HL-60 (cell line): ENCODE results near the gene DCTN1.
A peak's percentile ranks its signal among the peaks of the same experiment; 100 is the strongest.

Experiments
- DNase-seq, 2 experiments: peaks; one replicate each; pipeline ENCODE4 v3.0.0-alpha.2; 2010 to 2020; ENCODE audit warnings: low read depth in 1 of 2, low spot score in 1 of 2
- H3K27ac ChIP-seq: fragments of 250-450 bp; sonication (Bioruptor Pico); replicated peaks from 2 replicates; pipeline ENCODE4 v1.5.1; 2020; ENCODE audit warnings: mild to moderate bottlenecking, moderate library complexity
- H3K27me3 ChIP-seq: fragments of 250-450 bp; sonication (Bioruptor Pico); 2 replicates; pipeline ENCODE4 v1.5.1; 2021; ENCODE audit warnings: mild to moderate bottlenecking, moderate library complexity; ENCODE audit not compliant: insufficient read depth, poor library complexity, severe bottlenecking
- H3K4me3 ChIP-seq: replicated peaks from 2 replicates; pipeline ENCODE4 v1.5.1; 2011; ENCODE audit warnings: mild to moderate bottlenecking, control low read depth, low read length; ENCODE audit not compliant: insufficient read depth
- GABPA ChIP-seq: IDR thresholded peaks from 2 replicates; pipeline ENCODE4 v1.6.1; 2012; ENCODE audit warnings: low read depth
- POLR2AphosphoS5 ChIP-seq: IDR thresholded peaks from 2 replicates; pipeline ENCODE4 v1.6.1; 2012; ENCODE audit warnings: low read depth
- REST ChIP-seq: IDR thresholded peaks from 2 replicates; pipeline ENCODE4 v1.6.1; 2012; ENCODE audit warnings: low read depth; ENCODE audit not compliant: insufficient replicate concordance
- SPI1 ChIP-seq: IDR thresholded peaks from 2 replicates; pipeline ENCODE4 v1.6.1; 2012; ENCODE audit warnings: low read depth, mild to moderate bottlenecking, borderline replicate concordance
- TF ChIP-seq, protein P1 (sequence below): IDR thresholded peaks from one replicate; pipeline ENCODE4 v1.5.1; 2011; ENCODE audit warnings: low read length, control low read depth, inconsistent platforms; ENCODE audit not compliant: insufficient read depth

Gene DCTN1

DNA sequence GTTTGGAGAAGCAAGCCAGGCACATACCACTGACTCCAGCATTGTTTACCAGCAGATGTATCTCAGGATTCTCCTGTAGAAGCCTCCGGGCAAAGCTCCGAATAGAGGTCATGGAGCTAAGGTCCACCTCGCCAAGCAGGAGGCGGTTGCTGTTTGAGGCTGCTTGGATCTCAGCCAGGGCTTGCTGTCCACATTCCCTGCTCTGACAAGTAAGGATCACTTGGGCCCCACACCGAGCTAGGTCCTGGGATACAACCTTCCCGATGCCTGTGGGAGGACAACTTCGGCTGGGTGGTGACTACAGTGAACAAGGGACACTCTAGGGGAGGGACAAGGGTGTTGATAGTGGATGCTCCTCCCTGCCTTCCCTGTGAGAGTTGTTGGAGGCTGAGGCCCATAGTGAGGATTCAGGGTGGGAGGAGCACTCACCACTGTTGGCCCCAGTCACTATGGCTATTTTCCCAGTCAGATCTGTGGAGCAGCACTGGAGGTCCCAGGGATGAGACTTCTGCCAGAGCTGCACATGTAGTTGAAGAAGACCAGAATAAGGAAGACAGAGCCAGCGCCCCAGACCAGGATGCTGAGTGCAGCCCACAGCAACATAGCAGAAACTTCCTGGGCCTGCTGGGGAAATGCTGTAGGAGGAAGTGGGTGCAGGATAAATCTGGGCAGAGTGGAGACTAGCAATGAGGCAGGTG, 33.0 kb upstream of the DCTN1 start:
- Histone ChIP-seq H3K27ac (no peak overlapping the region), H3K27me3 (peaks cover 25% of the 10 kb centered on the region), H3K4me3 (no peak overlapping the region)
- DNase-seq, result peak in 1 of 2 experiments; percentile 27
- TF ChIP-seq POLR2AphosphoS5, result no peak
- TF ChIP-seq REST, result no peak
- peak; percentile 72 for TF ChIP-seq SPI1
- no peak for TF ChIP-seq GABPA
- TF ChIP-seq, protein P1, sequence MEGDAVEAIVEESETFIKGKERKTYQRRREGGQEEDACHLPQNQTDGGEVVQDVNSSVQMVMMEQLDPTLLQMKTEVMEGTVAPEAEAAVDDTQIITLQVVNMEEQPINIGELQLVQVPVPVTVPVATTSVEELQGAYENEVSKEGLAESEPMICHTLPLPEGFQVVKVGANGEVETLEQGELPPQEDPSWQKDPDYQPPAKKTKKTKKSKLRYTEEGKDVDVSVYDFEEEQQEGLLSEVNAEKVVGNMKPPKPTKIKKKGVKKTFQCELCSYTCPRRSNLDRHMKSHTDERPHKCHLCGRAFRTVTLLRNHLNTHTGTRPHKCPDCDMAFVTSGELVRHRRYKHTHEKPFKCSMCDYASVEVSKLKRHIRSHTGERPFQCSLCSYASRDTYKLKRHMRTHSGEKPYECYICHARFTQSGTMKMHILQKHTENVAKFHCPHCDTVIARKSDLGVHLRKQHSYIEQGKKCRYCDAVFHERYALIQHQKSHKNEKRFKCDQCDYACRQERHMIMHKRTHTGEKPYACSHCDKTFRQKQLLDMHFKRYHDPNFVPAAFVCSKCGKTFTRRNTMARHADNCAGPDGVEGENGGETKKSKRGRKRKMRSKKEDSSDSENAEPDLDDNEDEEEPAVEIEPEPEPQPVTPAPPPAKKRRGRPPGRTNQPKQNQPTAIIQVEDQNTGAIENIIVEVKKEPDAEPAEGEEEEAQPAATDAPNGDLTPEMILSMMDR, result no peak

- no peak for DNase-seq
- Histone ChIP-seq H3K27ac (no peak overlapping the region), H3K27me3 (no peaks in the 10 kb centered on the region), H3K4me3 (no peak overlapping the region)
- TF ChIP-seq REST, result no peak
- no peak for TF ChIP-seq GABPA
- TF ChIP-seq POLR2AphosphoS5, result no peak
- TF ChIP-seq, protein P1, result no peak
- TF ChIP-seq SPI1, result no peak
These were observed 27.6 kb upstream of the DCTN1 start for GRCh38 chr2:74407682-74408081.

- H3K27ac ChIP-seq, result no peak overlapping the region
These were observed 25.9 kb upstream of the DCTN1 start for GRCh38 chr2:74406035-74406434.

More at GRCh38 chr2:74406035-74406434, 25.9 kb upstream of the DCTN1 start:
- no peak overlapping the region for H3K4me3 ChIP-seq
- DNase-seq, result no peak
- H3K27me3 ChIP-seq, result no peaks in the 10 kb centered on the region
- TF ChIP-seq, protein P1, result no peak
- no peak for TF ChIP-seq GABPA
- TF ChIP-seq POLR2AphosphoS5, result no peak
- TF ChIP-seq SPI1, result no peak
- no peak for TF ChIP-seq REST
